GM13976 (cell line): Measurements from ENCODE around the gene PTP4A2.

Source experiments
- DNase-seq: peaks from one replicate; pipeline ENCODE4 v3.0.0; 2012; ENCODE audit warnings: low spot score
- CTCF ChIP-seq: IDR thresholded peaks from 2 replicates; pipeline ENCODE4 v1.5.1; 2012; ENCODE audit warnings: borderline replicate concordance, mild to moderate bottlenecking; ENCODE audit not compliant: insufficient read depth; ENCODE audit errors: extremely low read depth, missing control alignments, control extremely low read depth
- in situ Hi-C: fragments of 300-500 bp; cut with MboI; formaldehyde crosslinking; loops from one replicate; pipeline ENCODE4 v1.12.0; 2022; ENCODE audit warnings: low sequenced_read_pairs, mixed read lengths, inconsistent platforms; ENCODE audit not compliant: unreplicated experiment

PTP4A2 gene

GRCh38 chr1:31859044-31859443 is 79.1 kb downstream of the PTP4A2 start:
- in situ Hi-C loops, result no loop called here
- no peak for DNase-seq
- TF ChIP-seq CTCF, result no peak

GRCh38 chr1:31857863-31858262 is 80.3 kb downstream of the PTP4A2 start:
- no peak for TF ChIP-seq CTCF
- in situ Hi-C loops, result no loop called here
- DNase-seq, result no peak
